ENCODE results near the gene ADRB1. TPM values are rescaled to one million over a fixed set of nuclear protein-coding genes. Genes with fewer than 3 reads are reported as not detected.
A peak's percentile ranks its signal among the peaks of the same experiment; 100 is the strongest.

ADRB1 gene
- total and polyA plus RNA-seq, 2 of the 4 experiments (the other 2 are of a cell fraction): not detected

DNA sequence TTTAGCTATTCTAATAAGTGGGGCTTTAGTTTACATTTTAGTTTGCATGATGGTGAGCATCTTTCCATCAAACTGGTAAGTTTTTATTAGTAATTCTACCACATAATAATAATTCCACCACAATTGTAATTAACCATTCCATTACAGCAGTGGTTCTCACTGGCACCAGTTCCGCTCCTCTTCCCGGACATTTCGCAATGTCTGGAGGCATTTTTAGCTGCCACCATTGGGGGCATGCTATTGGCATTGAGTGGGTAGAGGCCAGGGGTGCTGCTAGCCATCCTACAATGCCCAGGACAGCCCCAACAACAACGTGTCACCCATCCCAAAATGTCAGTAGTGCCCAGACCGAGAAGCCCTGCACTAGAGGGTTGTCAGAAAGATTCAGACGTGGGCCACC, 31.4 kb downstream of the ADRB1 start:
- H3K14ac ChIP-seq (replicated peaks; ENCODE audit: low read depth, low read length): no peak overlapping the region
- no peak overlapping the region for H2BK20ac ChIP-seq (ENCODE audit: low read depth, low read length)
- H4K8ac ChIP-seq (ENCODE audit: low read depth in 2 of 2, low read length in 2 of 2): no peak overlapping the region
- no peak for DNase-seq
- no peak overlapping the region for H2BK5ac ChIP-seq (ENCODE audit: low read depth, low read length, poor library complexity, severe bottlenecking)
- no peak overlapping the region for H2AFZ ChIP-seq (replicated peaks; ENCODE audit: low read length, poor library complexity)
- ChIA-PET CTCF (interaction anchor here (0.6 kb wide), 1 partner anchor 25 kb away, joined by 3 read pairs; no protein-coding TSS in a partner anchor), POLR2A (ENCODE audit: unreplicated experiment) (no interaction called here)
- H3K18ac ChIP-seq (ENCODE audit: low read depth, low read length): no peak overlapping the region
- no CpG with 5 or more reads among the region's 6 CpGs for WGBS, 2 experiments (ENCODE audit: extremely low coverage in 2 of 2, insufficient read length in 1 of 2)
- H4K91ac ChIP-seq (ENCODE audit: insufficient read depth, low read depth, low read length): no peak overlapping the region
- intact Hi-C loops (cut with micrococcal nuclease) (no loop called here), in situ Hi-C loops (cut with MboI; ENCODE audit: low sequenced_read_pairs) (no loop called here), dilution Hi-C loops (cut with HindIII; ENCODE audit: low sequenced_read_pairs, unreplicated experiment) (no loop called here)
- H3K27ac ChIP-seq (ENCODE audit: insufficient read depth, low read length): no peak overlapping the region
- no peaks in the 10 kb centered on the region for H4K20me1 ChIP-seq (ENCODE audit: insufficient read depth, low read length)
- H2AK9ac ChIP-seq (replicated peaks; ENCODE audit: low read depth, low read length, poor library complexity): no peak overlapping the region
- no peak overlapping the region for H2AK5ac ChIP-seq (ENCODE audit: low read depth, low read length)
- H2BK15ac ChIP-seq (ENCODE audit: low read depth, low read length): no peak overlapping the region
- H3K9ac ChIP-seq (ENCODE audit: low read depth, low read length): no peak overlapping the region
- no peak overlapping the region for H3K4me2 ChIP-seq (ENCODE audit: low read depth, low read length)
- no TSS peak for BruUV-seq (replicated peaks)
- H4K5ac ChIP-seq (ENCODE audit: low read depth, low read length): no peak overlapping the region
- ATAC-seq (ENCODE audit: low read depth): no peak
- no peaks in the 10 kb centered on the region for H3K9me1 ChIP-seq (ENCODE audit: insufficient read depth, low read length)
- no peaks in the 10 kb centered on the region for H3K36me3 ChIP-seq (ENCODE audit: control insufficient read depth, insufficient read depth, low read length)
- H3K27me3 ChIP-seq (ENCODE audit: control insufficient read depth, insufficient read depth, low read length): peaks cover 6% of the 10 kb centered on the region
- H3K23ac ChIP-seq (ENCODE audit: low read depth, low read length): no peak overlapping the region
- H3K4me3 ChIP-seq (ENCODE audit: insufficient read depth, low read depth, low read length): no peak overlapping the region
- TF ChIP-seq CEBPB (IDR thresholded peaks at IDR 0.05; ENCODE audit: low read depth, low read length) (peak; percentile 66), MAFK (IDR thresholded peaks at IDR 0.05; ENCODE audit: low read depth, low read length) (no peak)
- no peaks in the 10 kb centered on the region for H3K9me3 ChIP-seq (ENCODE audit: control insufficient read depth, insufficient read depth, low read length)
- H2BK120ac ChIP-seq (ENCODE audit: low read depth, low read length): no peak overlapping the region
- H3K79me1 ChIP-seq (ENCODE audit: low read depth in 1 of 2, low read length in 2 of 2): no peaks in the 10 kb centered on the region
- H3K56ac ChIP-seq (ENCODE audit: extremely low read depth, insufficient read depth, low read length): no peak overlapping the region
- H3K4me1 ChIP-seq (ENCODE audit: control insufficient read depth, insufficient read depth, low read length): no peaks in the 10 kb centered on the region
- H3K4ac ChIP-seq (ENCODE audit: low read depth, low read length): no peak overlapping the region
